Keratinocyte (primary cell): ENCODE data around the gene MYO9A. TPM values are rescaled to one million over a fixed set of nuclear protein-coding genes. Genes with fewer than 3 reads are reported as not detected.
"Not testable (repeated sequence)": the region's sequence is repeated elsewhere in the genome, so short reads cannot be mapped to it uniquely, and the experiment has no call there.

Experiments used
- DNase-seq: peaks from one replicate; pipeline ENCODE4 v3.0.0-alpha.2; 2011; ENCODE audit warnings: low read depth, missing footprints, low spot score
- FAIRE-seq: peaks from 2 replicates; lab custom pipeline; 2011; peaks lifted over from hg19 to GRCh38; lab: Jason Lieb, UNC
- H2AFZ ChIP-seq: 2 replicates; pipeline ENCODE4 v1.6.0; 2012; ENCODE audit warnings: low read length, control low read depth, inconsistent platforms; ENCODE audit not compliant: control insufficient read depth
- H3K27ac ChIP-seq: 2 replicates; pipeline ENCODE4 v1.5.1; 2011; ENCODE audit warnings: low read length; ENCODE audit not compliant: control insufficient read depth, insufficient read depth
- H3K27me3 ChIP-seq: 3 replicates; pipeline ENCODE4 v1.6.0; 2011; ENCODE audit warnings: low read length; ENCODE audit not compliant: control insufficient read depth, insufficient read depth; ENCODE audit errors: extremely low read depth
- H3K36me3 ChIP-seq, 2 experiments: 2 replicates in 1 of 2; 3 replicates in 1 of 2; pipeline ENCODE4 v1.5.1; 2011; ENCODE audit warnings: low read length in 2 of 2, mild to moderate bottlenecking in 1 of 2; ENCODE audit not compliant: control insufficient read depth in 2 of 2, insufficient read depth in 2 of 2; ENCODE audit errors: extremely low read depth in 1 of 2
- H3K4me1 ChIP-seq: 3 replicates; pipeline ENCODE4 v1.5.1; 2011; ENCODE audit warnings: low read length; ENCODE audit not compliant: control insufficient read depth, insufficient read depth; ENCODE audit errors: extremely low read depth
- H3K4me2 ChIP-seq: 3 replicates; pipeline ENCODE4 v1.6.0; 2011; ENCODE audit warnings: low read depth, low read length; ENCODE audit not compliant: control insufficient read depth, insufficient read depth; ENCODE audit errors: extremely low read depth
- H3K4me3 ChIP-seq, 3 experiments: fragments of 200-600 bp in 1 of 3; sonication (generic) in 1 of 3; 2 replicates in 2 of 3; 3 replicates in 1 of 3; pipeline ENCODE4 v1.5.1; 2011 to 2016; ENCODE audit warnings: low read length in 3 of 3, mild to moderate bottlenecking in 3 of 3, control low read depth in 2 of 3, inconsistent platforms in 1 of 3, low read depth in 1 of 3, mixed read lengths in 1 of 3, mixed run types in 1 of 3, moderate library complexity in 1 of 3; ENCODE audit not compliant: control insufficient read depth in 2 of 3, insufficient read depth in 2 of 3; ENCODE audit errors: extremely low read depth in 1 of 3
- H3K79me2 ChIP-seq: 2 replicates; pipeline ENCODE4 v1.6.0; 2012; ENCODE audit warnings: low read length; ENCODE audit not compliant: control insufficient read depth, insufficient read depth
- H3K9ac ChIP-seq: 3 replicates; pipeline ENCODE4 v1.6.0; 2011; ENCODE audit warnings: low read length; ENCODE audit not compliant: control insufficient read depth, insufficient read depth; ENCODE audit errors: extremely low read depth
- H3K9me1 ChIP-seq: 3 replicates; pipeline ENCODE4 v1.6.0; 2011; ENCODE audit warnings: low read length; ENCODE audit not compliant: control insufficient read depth, insufficient read depth; ENCODE audit errors: extremely low read depth
- H3K9me3 ChIP-seq: 2 replicates; pipeline ENCODE4 v1.5.1; 2012; ENCODE audit warnings: low read depth, low read length; ENCODE audit not compliant: control insufficient read depth
- H4K20me1 ChIP-seq: 3 replicates; pipeline ENCODE4 v1.6.0; 2011; ENCODE audit warnings: low read length; ENCODE audit not compliant: control insufficient read depth, insufficient read depth; ENCODE audit errors: extremely low read depth
- CTCF ChIP-seq, 3 experiments: IDR thresholded peaks in 1 of 3; conservative IDR thresholded peaks in 1 of 3; optimal IDR thresholded peaks in 1 of 3; 2 replicates in 2 of 3; 3 replicates in 1 of 3; pipeline versions ENCODE3 to v1.5.1; 2011; ENCODE audit warnings: low read length in 3 of 3, mild to moderate bottlenecking in 3 of 3, moderate library complexity in 2 of 3, control low read depth in 1 of 3, inconsistent platforms in 1 of 3; ENCODE audit not compliant: insufficient read depth in 2 of 3; ENCODE audit errors: extremely low read depth in 1 of 3
- EZH2 ChIP-seq: IDR thresholded peaks from one replicate; pipeline ENCODE4 v1.6.1; 2012; ENCODE audit warnings: inconsistent platforms, mild to moderate bottlenecking, low read length, moderate library complexity
- dilution Hi-C: fragments of 300-500 bp; cut with MboI; formaldehyde crosslinking; loops from one replicate; pipeline ENCODE4 v1.7.0; 2020; ENCODE audit warnings: low sequenced_read_pairs; ENCODE audit not compliant: extremely low pct_ligation_motif_present
- polyA plus RNA-seq, 5 experiments: library from polyadenylated mRNA; depleted of rRNA in 3 of 5; stranded (reverse) in 3 of 5; stranded (forward) in 1 of 5; unstranded in 1 of 5; fragments of >200 nt; gene quantifications; 1 replicate in 1 of 5; 2 replicates in 3 of 5; 3 replicates in 1 of 5; pipeline versions ENCODE4 v1.2.1 to v1.2.3, GENCODE V29; 2011 to 2012; ENCODE audit warnings: missing spikeins in 2 of 5, low read depth in 1 of 5, low replicate concordance in 1 of 5

Gene MYO9A
- polyA plus RNA-seq, 1 donor (not counting 4 experiments of a cell fraction or from before 2014, with no cell fraction given), result 10.6 TPM

GRCh38 chr15:72058585-72058984 is 59.4 kb downstream of the MYO9A start:
- H3K27me3 ChIP-seq, result no peaks in the 10 kb centered on the region
- dilution Hi-C loops, result no loop called here
- no peak overlapping the region for H2AFZ ChIP-seq
- H3K79me2 ChIP-seq, result peaks cover 7% of the 10 kb centered on the region
- H4K20me1 ChIP-seq, result peaks cover 2% of the 10 kb centered on the region
- H3K27ac ChIP-seq, result no peak overlapping the region
- FAIRE-seq (no peak), DNase-seq (no peak)
- H3K9me3 ChIP-seq, result no peaks in the 10 kb centered on the region
- no peak overlapping the region for H3K9ac ChIP-seq
- no peak overlapping the region for H3K4me3 ChIP-seq
- no peaks in the 10 kb centered on the region for H3K9me1 ChIP-seq
- no peaks in the 10 kb centered on the region for H3K4me1 ChIP-seq
- no peaks in the 10 kb centered on the region for H3K36me3 ChIP-seq
- TF ChIP-seq EZH2 (no peak), CTCF (optimal IDR thresholded peaks at IDR 0.05 in 1 of 3, IDR thresholded peaks at IDR 0.05 in 1 of 3, conservative IDR thresholded peaks at IDR 0.05 in 1 of 3; ENCODE audit: extremely low read depth in 1 of 3, insufficient read depth in 2 of 3, low read length in 3 of 3) (no peak)
- H3K4me2 ChIP-seq, result no peak overlapping the region

- H4K20me1 ChIP-seq, result peaks cover 2% of the 10 kb centered on the region
- no peaks in the 10 kb centered on the region for H3K27me3 ChIP-seq
- FAIRE-seq, result no peak
- no peak overlapping the region for H3K4me3 ChIP-seq
- no peaks in the 10 kb centered on the region for H3K4me1 ChIP-seq
- H2AFZ ChIP-seq, result no peak overlapping the region
- H3K79me2 ChIP-seq, result peaks cover 4% of the 10 kb centered on the region
- no peak overlapping the region for H3K27ac ChIP-seq
- H3K9me1 ChIP-seq, result no peaks in the 10 kb centered on the region
- H3K9me3 ChIP-seq, result no peaks in the 10 kb centered on the region
- dilution Hi-C loops, result no loop called here
- no peak for TF ChIP-seq EZH2
- no peak for TF ChIP-seq CTCF (optimal IDR thresholded peaks at IDR 0.05 in 1 of 3, IDR thresholded peaks at IDR 0.05 in 1 of 3, conservative IDR thresholded peaks at IDR 0.05 in 1 of 3; ENCODE audit: extremely low read depth in 1 of 3, insufficient read depth in 2 of 3, low read length in 3 of 3)
- no peak for DNase-seq
- H3K4me2 ChIP-seq, result no peak overlapping the region
- H3K9ac ChIP-seq, result no peak overlapping the region
- H3K36me3 ChIP-seq, result no peaks in the 10 kb centered on the region
Measured at GRCh38 chr15:72057548-72058091, 60.3 kb downstream of the MYO9A start.

GRCh38 chr15:72056217-72056616 is 61.7 kb downstream of the MYO9A start:
- H2AFZ ChIP-seq, FAIRE-seq, DNase-seq, H3K9me1 ChIP-seq, H3K79me2 ChIP-seq, H3K4me2 ChIP-seq, H4K20me1 ChIP-seq, H3K36me3 ChIP-seq, dilution Hi-C loops, H3K27me3 ChIP-seq, H3K4me3 ChIP-seq, H3K4me1 ChIP-seq, H3K27ac ChIP-seq, H3K9me3 ChIP-seq, H3K9ac ChIP-seq: not testable (repeated sequence)

GRCh38 chr15:72053297-72053696 is 64.7 kb downstream of the MYO9A start:
- H3K9me1 ChIP-seq, DNase-seq, H3K4me3 ChIP-seq, H3K27me3 ChIP-seq, H3K9ac ChIP-seq, H3K27ac ChIP-seq, FAIRE-seq, dilution Hi-C loops, H3K4me1 ChIP-seq, H3K36me3 ChIP-seq, H2AFZ ChIP-seq, H3K9me3 ChIP-seq, H3K4me2 ChIP-seq, H4K20me1 ChIP-seq, H3K79me2 ChIP-seq: not testable (repeated sequence)
